Activated naive CD8-positive, alpha-beta T cell (primary cell): Measurements from ENCODE around the gene NUDCD3.
A peak's percentile ranks its signal among the peaks of the same experiment; 100 is the strongest.

Source experiments
- H3K27ac Mint-ChIP-seq: one replicate; pipeline ENCODE4 v1.8.0; 2021; ENCODE audit warnings: mixed read lengths
- H3K27me3 Mint-ChIP-seq: one replicate; pipeline ENCODE4 v1.8.0; 2021; ENCODE audit warnings: mixed read lengths
- H3K36me3 Mint-ChIP-seq: one replicate; pipeline ENCODE4 v1.8.0; 2021; ENCODE audit warnings: mixed read lengths
- H3K4me1 Mint-ChIP-seq: one replicate; pipeline ENCODE4 v1.8.0; 2021; ENCODE audit warnings: low read depth, mixed read lengths
- H3K4me3 Mint-ChIP-seq: one replicate; pipeline ENCODE4 v1.8.0; 2021; ENCODE audit warnings: mild to moderate bottlenecking, mixed read lengths
- H3K9me3 Mint-ChIP-seq: one replicate; pipeline ENCODE4 v1.8.0; 2021; ENCODE audit warnings: low read depth, mixed read lengths

NUDCD3 gene

GRCh38 chr7:44454348-44454747 lies 36.1 kb downstream of the NUDCD3 start:
- H3K4me1 Mint-ChIP-seq, result peaks cover 59% of the 10 kb centered on the region

GRCh38 chr7:44451123-44451522 lies 39.3 kb downstream of the NUDCD3 start:
- no peaks in the 10 kb centered on the region for H3K27me3 Mint-ChIP-seq
- H3K4me3 Mint-ChIP-seq, result no peak overlapping the region
- H3K27ac Mint-ChIP-seq, result no peak overlapping the region
- no peaks in the 10 kb centered on the region for H3K9me3 Mint-ChIP-seq
- H3K36me3 Mint-ChIP-seq, result peaks cover 32% of the 10 kb centered on the region
- H3K4me1 Mint-ChIP-seq, result peaks cover 56% of the 10 kb centered on the region

More at GRCh38 chr7:44454348-44454747, 36.1 kb downstream of the NUDCD3 start:
- no peak overlapping the region for H3K4me3 Mint-ChIP-seq
- H3K9me3 Mint-ChIP-seq, result no peaks in the 10 kb centered on the region
- no peaks in the 10 kb centered on the region for H3K27me3 Mint-ChIP-seq
- no peak overlapping the region for H3K27ac Mint-ChIP-seq
- H3K36me3 Mint-ChIP-seq, result peaks cover 24% of the 10 kb centered on the region

GRCh38 chr7:44449584-44449928 lies 40.9 kb downstream of the NUDCD3 start:
- H3K4me1 Mint-ChIP-seq, result peaks cover 52% of the 10 kb centered on the region
- H3K4me3 Mint-ChIP-seq, result no peak overlapping the region
- peaks cover 42% of the 10 kb centered on the region for H3K36me3 Mint-ChIP-seq
- no peaks in the 10 kb centered on the region for H3K9me3 Mint-ChIP-seq
- H3K27me3 Mint-ChIP-seq, result no peaks in the 10 kb centered on the region
- H3K27ac Mint-ChIP-seq, result no peak overlapping the region

GRCh38 chr7:44448922-44449583 lies 41.4 kb downstream of the NUDCD3 start:
- peaks cover 49% of the 10 kb centered on the region for H3K4me1 Mint-ChIP-seq
- H3K36me3 Mint-ChIP-seq, result peaks cover 39% of the 10 kb centered on the region
- no peaks in the 10 kb centered on the region for H3K9me3 Mint-ChIP-seq
- H3K27me3 Mint-ChIP-seq, result no peaks in the 10 kb centered on the region
- no peak overlapping the region for H3K4me3 Mint-ChIP-seq
- H3K27ac Mint-ChIP-seq, result peak overlapping the region; percentile 23

- H3K27ac Mint-ChIP-seq, result peak overlapping the region; percentile 61
- H3K9me3 Mint-ChIP-seq, result no peaks in the 10 kb centered on the region
- H3K4me3 Mint-ChIP-seq, result no peak overlapping the region
- H3K36me3 Mint-ChIP-seq, result peaks cover 40% of the 10 kb centered on the region
- no peaks in the 10 kb centered on the region for H3K27me3 Mint-ChIP-seq
- H3K4me1 Mint-ChIP-seq, result peaks cover 45% of the 10 kb centered on the region
These were observed 42.5 kb downstream of the NUDCD3 start for GRCh38 chr7:44447874-44448425.

GRCh38 chr7:44445986-44446671 lies 44.3 kb downstream of the NUDCD3 start:
- peaks cover 50% of the 10 kb centered on the region for H3K4me1 Mint-ChIP-seq
- H3K27ac Mint-ChIP-seq, result peak overlapping the region; percentile 29
- H3K9me3 Mint-ChIP-seq, result no peaks in the 10 kb centered on the region
- H3K36me3 Mint-ChIP-seq, result peaks cover 36% of the 10 kb centered on the region
- H3K4me3 Mint-ChIP-seq, result no peak overlapping the region
- no peaks in the 10 kb centered on the region for H3K27me3 Mint-ChIP-seq

GRCh38 chr7:44441079-44441478 lies 49.4 kb downstream of the NUDCD3 start:
- Mint-ChIP-seq H3K27me3 (no peaks in the 10 kb centered on the region), H3K36me3 (peaks cover 20% of the 10 kb centered on the region), H3K9me3 (no peaks in the 10 kb centered on the region), H3K4me3 (no peak overlapping the region), H3K27ac (peak overlapping the region; percentile 18), H3K4me1 (peaks cover 63% of the 10 kb centered on the region)

GRCh38 chr7:44440577-44441078 lies 49.8 kb downstream of the NUDCD3 start:
- Mint-ChIP-seq H3K4me1 (peaks cover 67% of the 10 kb centered on the region), H3K27ac (peak overlapping the region; percentile 18), H3K36me3 (peaks cover 18% of the 10 kb centered on the region), H3K27me3 (no peaks in the 10 kb centered on the region), H3K9me3 (no peaks in the 10 kb centered on the region), H3K4me3 (no peak overlapping the region)

- Mint-ChIP-seq H3K27ac (no peak overlapping the region), H3K9me3 (no peaks in the 10 kb centered on the region), H3K36me3 (peaks cover 15% of the 10 kb centered on the region), H3K4me3 (no peak overlapping the region), H3K4me1 (peaks cover 68% of the 10 kb centered on the region), H3K27me3 (no peaks in the 10 kb centered on the region)
These were observed 50.5 kb downstream of the NUDCD3 start for GRCh38 chr7:44439926-44440325.

GRCh38 chr7:44438816-44439215 lies 51.6 kb downstream of the NUDCD3 start:
- H3K27ac Mint-ChIP-seq, result peak overlapping the region; percentile 46
- peaks cover 10% of the 10 kb centered on the region for H3K36me3 Mint-ChIP-seq
- no peak overlapping the region for H3K4me3 Mint-ChIP-seq
- no peaks in the 10 kb centered on the region for H3K27me3 Mint-ChIP-seq
- H3K9me3 Mint-ChIP-seq, result no peaks in the 10 kb centered on the region
- peaks cover 67% of the 10 kb centered on the region for H3K4me1 Mint-ChIP-seq

GRCh38 chr7:44434201-44434600 lies 56.3 kb downstream of the NUDCD3 start:
- H3K4me1 Mint-ChIP-seq, result peaks cover 62% of the 10 kb centered on the region
- no peak overlapping the region for H3K27ac Mint-ChIP-seq
- H3K4me3 Mint-ChIP-seq, result no peak overlapping the region
- H3K36me3 Mint-ChIP-seq, result peaks cover 7% of the 10 kb centered on the region
- H3K27me3 Mint-ChIP-seq, result no peaks in the 10 kb centered on the region
- H3K9me3 Mint-ChIP-seq, result no peaks in the 10 kb centered on the region

GRCh38 chr7:44433255-44434022 lies 57.0 kb downstream of the NUDCD3 start:
- peaks cover 7% of the 10 kb centered on the region for H3K36me3 Mint-ChIP-seq
- no peaks in the 10 kb centered on the region for H3K27me3 Mint-ChIP-seq
- peak overlapping the region; percentile 17 for H3K27ac Mint-ChIP-seq
- peaks cover 59% of the 10 kb centered on the region for H3K4me1 Mint-ChIP-seq
- H3K4me3 Mint-ChIP-seq, result no peak overlapping the region
- H3K9me3 Mint-ChIP-seq, result no peaks in the 10 kb centered on the region

GRCh38 chr7:44432381-44432977 lies 58.0 kb downstream of the NUDCD3 start:
- no peak overlapping the region for H3K4me3 Mint-ChIP-seq
- no peaks in the 10 kb centered on the region for H3K9me3 Mint-ChIP-seq
- peaks cover 7% of the 10 kb centered on the region for H3K36me3 Mint-ChIP-seq
- no peaks in the 10 kb centered on the region for H3K27me3 Mint-ChIP-seq
- H3K27ac Mint-ChIP-seq, result peak overlapping the region; percentile 6
- H3K4me1 Mint-ChIP-seq, result peaks cover 55% of the 10 kb centered on the region

- peaks cover 5% of the 10 kb centered on the region for H3K36me3 Mint-ChIP-seq
- H3K27me3 Mint-ChIP-seq, result no peaks in the 10 kb centered on the region
- peak overlapping the region; percentile 28 for H3K27ac Mint-ChIP-seq
- peaks cover 45% of the 10 kb centered on the region for H3K4me1 Mint-ChIP-seq
- no peaks in the 10 kb centered on the region for H3K9me3 Mint-ChIP-seq
- H3K4me3 Mint-ChIP-seq, result no peak overlapping the region
These were observed 59.3 kb downstream of the NUDCD3 start for GRCh38 chr7:44431091-44431608.
